ENCODE data around the gene EBPL.
"Not testable (repeated sequence)": the region's sequence is repeated elsewhere in the genome, so short reads cannot be mapped to it uniquely, and the experiment has no call there.

EBPL gene

DNA sequence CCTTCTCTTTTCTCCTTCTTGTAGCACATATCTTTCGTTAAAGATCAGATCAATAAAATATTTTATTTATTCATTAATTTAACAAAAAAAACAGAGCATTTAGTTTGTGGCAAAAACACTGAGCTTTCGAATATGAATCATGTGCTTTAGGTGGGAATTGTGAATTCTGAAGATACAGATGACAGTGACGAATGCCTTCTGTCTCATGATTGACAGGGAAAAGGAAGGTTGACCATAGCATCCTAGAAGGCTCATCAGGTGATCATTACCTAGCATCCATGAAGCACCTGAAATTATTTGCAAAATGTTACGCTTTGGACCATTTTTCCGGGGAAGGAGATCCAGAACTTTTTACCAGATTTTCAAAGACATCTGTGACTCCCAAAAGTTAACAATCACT is 59.1 kb downstream of the EBPL start:
- no peak for DNase-seq

DNA sequence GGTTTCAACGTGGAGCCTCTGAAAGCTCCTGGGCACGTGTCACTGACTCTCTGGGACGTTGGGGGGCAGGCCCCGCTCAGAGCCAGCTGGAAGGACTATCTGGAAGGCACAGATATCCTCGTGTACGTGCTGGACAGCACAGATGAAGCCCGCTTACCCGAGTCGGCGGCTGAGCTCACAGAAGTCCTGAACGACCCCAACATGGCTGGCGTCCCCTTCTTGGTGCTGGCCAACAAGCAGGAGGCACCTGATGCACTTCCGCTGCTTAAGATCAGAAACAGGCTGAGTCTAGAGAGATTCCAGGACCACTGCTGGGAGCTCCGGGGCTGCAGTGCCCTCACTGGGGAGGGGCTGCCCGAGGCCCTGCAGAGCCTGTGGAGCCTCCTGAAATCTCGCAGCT is 60.7 kb downstream of the EBPL start:
- no peak for DNase-seq

DNA sequence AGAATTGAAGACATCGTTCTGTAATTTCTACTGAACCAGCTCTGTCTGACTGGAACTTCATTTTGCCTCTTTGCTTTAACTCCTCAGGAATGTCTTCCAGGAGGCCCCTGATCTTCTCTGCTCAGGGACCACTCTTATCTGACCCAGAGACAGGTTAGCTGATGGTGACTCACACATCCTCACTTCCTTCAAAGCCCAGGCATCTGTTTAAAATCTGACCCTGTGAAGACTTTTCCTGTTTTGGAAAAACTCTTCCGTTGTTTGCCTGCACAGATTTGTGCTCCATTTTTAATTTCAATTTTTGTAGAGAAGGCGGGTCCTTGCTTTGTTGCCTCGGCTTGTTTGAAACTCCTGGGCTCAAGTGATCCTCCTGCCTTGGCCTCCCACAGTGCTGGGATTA is 61.3 kb downstream of the EBPL start:
- DNase-seq = no peak

DNA sequence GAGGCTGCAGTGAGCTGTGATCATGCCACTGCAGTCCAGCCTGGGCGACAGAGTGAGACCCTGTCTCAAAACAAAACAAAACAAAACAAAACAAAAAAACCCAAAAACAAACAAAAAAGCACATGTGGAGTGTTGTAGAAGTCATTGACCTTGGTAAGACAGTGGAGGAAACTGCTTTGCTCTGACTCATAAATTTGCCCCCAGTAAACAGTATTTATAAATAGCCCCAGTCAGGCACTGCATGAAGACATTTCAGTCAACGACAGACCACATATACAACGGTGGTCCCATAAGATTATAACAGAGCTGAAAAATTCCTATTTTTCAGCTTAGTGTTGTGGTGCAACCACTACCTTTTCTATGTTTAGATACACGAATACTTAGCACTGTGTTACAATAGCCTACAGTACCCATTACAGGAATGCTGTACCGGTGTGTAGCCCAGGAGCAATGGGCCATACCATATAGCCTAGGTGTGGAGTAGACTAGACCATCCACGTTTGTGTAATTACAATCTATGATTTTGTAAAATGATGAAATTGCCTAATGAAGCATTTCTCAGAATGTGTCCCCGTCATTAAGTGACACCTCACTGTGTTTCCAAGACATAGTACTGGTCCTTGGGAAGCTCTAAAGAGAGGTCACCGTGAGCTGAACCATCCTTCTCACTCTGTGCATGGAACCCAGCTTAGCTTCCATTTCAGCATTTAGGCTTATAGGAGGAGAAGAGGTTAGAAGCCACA is 61.9 kb downstream of the EBPL start:
- no peak for DNase-seq

DNA sequence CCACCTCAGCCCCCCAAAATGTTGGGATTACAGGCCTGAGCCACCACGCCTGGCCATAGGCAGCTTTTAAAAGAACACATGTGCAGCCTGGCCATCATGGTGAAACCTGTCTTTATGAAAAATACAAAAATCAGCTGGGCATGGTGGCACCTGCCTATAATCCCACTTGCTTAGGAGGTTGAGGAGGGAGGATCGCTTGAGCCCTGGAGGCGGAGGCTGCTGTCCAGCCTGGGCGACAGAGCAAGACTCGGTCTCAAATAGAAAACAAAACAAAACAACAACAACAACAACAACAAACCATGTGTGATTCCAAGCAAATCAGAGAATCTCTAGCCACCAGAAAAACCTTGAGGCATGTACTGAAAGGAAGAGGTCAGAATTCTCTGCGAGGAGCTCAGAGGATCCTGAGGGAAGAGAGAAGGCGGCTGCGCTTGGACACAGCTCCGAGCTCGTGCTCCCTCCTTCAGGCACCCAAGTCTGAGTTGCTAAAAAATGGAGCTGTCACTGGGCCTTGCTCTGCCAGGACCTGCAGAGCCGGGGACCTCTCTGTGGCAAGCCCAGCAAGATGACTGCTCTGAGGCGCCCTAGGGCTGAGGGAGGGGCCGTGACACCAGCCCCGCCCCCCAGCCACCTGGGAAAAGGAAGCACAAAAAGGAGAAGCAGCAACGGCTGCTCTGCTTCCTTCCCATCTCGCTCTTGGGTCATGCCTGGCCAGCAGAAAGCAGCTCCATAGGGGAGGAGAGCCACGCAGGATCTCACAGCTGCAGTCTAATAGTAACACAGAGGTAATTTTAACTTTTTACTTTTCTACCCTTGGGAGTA is 63.2 kb downstream of the EBPL start, which contains the start of gene ARL11:
Gene ARL11 (plus strand): TSS at position 677 of the 822 bp plus-strand sequence. CDS start 1,941 bp downstream, outside the sequence.
- DNase-seq = no peak

DNA sequence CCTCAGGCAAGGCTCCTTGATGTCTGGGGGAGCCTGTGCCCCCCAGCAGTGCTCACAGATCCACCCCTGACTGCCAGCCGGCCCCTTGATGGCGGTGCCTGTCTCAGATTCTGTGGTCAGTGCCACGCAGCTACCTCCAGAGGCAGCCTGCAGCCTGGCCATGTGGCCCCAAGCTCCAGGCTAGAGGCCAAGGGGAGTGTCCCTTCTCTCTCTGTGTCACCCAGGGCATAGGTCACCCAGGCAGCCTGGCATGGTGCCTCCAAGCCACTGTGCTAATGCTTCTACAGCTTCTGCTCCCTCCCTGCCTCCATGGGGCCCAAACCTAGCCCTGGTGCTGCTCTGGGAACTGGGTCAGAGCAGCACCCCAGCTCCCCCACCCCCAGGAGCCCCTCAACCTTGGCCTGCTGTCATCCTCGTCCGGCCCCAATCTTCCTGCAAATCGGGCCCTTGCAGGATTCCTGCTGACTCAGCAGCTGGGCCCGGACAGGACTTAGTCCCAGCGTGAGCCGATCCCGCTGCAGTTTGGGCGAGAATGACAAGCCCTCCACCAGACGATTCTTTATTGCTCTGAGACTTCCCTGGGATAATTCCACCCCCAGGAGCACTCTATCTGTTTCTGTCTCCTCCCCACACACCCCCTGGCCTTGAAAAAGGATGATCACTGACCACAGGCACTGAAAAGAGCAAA is 65.8 kb downstream of the EBPL start:
- no peak for DNase-seq

DNA sequence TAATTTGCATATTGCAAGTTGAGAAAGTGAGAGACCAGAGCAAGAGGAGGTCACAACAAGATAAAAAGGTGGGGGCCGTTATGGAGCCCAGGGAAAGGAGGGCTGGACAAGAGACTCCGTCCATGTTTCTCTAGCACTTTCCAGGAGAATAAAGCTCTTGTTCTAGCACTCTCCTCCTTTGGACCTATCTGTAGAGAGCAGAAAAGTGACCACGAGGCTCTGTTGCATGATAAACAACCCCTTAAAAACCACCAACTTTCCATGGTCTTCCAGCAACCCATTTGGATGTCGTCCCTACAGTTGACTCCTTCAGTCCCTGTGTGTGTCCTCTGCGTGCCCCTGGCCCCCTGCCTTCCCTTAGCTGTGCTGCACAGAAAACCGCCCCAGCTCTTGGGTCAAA is 67.1 kb downstream of the EBPL start:
- DNase-seq = no peak

DNA sequence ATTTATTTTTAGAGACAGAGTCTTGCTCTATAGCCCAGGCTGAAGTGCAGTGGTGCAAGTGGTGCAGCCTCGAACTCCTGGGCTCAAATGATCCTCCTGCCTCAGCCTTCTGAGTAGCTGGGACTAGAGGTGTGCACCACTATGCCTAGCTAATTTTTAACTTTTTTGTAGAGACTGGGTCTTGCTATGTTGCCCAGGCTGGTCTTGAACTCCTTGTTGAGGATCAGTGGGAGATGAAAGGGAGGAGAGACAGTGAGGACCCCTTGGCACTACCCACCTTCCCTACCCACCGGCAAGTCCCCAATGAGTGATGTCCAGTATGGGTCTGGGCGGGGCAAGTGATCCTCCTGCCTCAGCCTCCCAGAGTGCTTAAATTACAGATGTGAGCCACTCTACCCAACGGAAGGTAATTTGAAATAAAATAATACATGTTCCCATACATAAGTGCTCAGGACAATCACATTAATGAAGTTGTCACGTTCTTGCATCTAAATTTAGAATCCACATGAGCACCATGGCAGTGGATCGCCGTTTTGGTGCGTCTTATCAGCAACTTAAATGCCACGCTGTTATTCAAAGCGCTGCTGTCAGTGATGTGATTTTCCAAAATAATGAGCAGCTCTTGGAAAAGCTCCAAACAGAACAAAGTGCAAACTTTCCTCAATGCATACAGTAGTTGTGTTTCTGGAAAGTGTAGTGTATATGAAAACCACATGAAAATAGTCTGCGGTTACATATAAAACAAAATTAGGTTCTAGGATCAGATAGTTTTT is 68.9 kb downstream of the EBPL start:
- DNase-seq = no peak

DNA sequence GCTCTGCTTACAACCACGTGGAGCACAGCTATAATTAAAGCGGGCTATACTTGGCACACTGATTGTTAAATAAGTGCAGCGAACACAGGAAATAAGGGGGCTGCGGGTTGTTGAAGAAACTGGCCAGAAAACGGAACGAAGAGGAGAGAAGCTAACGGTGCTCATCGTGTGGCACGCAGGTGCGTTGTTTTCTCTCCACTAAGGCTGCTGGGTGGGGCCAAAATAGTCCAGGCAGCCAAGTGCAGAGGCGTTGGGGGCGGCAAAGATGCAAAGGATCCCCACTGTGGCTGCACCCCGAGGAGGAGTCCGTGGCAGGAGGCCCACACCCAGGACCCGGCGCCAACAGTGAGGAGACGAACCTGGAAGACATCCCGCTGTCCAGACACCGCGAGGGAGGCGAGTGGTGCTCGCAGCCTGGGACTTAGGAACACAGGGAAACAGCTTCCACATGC is 71.1 kb downstream of the EBPL start:
- DNase-seq = no peak

DNA sequence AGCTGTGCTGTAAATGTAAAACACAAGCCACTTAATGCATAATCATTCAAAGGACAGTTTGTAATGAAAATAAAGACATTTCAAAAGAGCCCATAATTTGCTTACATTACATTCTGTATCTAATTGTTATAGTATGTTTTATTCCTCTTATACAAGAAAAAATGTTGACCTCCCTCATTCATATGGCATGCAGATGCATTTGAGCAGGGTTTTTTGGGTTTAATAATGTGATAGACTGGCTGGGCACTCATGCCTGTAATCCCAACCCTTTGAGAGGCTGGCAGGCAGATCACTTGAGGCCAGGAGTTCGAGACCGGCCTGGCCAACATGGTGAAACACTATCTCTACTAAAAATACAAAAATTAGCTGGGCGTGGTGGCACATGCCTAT is 74.6 kb downstream of the EBPL start:
- no peak for DNase-seq

DNA sequence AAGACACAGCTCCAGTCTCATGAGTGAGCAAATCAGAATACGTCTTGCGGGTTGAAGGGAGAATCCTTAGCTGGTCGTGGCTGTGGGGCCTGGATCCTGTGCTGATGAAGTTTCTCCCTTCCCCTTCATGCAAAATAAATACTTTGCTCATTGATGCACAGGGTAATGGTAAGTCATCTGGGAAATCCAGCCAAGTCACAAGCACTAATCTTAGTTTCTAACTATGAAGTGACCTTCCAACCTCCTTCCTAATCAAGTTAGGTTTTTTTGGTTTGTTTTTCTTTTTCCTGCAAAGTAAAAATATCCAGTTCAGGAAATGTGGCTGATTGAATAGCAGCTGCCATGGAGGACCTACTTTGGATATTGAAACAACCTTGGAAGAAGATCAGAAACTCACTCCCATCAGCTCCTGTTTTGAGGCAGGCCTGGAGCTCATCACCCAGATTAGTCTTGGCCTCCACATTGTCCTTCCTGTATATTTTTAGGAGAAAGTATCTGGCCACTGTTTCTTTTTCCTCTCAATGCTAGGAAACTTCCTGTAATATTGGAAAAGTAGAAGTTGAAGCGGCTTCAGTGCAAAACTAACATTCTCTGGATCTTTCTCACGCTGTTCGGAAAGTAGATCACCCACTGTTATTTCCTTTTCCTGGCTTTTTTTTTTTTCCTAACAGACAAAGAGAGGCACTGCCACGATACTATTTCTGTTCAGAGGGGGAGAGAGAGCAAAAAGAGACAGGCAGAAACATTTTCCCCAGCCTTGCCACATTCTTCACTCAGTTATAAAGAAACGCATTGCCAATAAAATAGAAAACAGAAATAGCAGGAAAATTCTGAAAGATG is 75.2 kb downstream of the EBPL start:
- no peak for DNase-seq

DNA sequence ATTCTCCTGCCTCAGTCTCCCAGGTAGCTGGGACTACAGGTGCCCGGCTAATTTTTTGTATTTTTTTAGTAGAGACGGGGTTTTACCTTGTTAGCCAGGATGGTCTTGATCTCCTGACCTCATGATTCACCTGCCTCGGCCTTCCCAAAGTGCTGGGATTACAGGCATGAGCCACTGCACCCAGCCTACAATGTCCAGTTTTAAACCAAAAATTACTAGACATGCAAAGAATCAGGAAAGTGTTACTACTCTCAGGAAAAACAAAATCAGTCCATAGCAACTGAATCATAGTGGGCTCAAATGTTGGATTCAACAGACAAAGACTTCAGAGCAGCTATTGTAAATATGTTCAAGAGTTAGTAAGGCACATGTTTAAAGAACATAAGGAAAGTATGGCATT is 79.2 kb downstream of the EBPL start:
- DNase-seq = not testable (repeated sequence)
